K562 (cell line): Measurements from ENCODE around the gene LAMC1. TPM values are rescaled to one million over a fixed set of nuclear protein-coding genes. Genes with fewer than 3 reads are reported as not detected.

Experiments used
- BHLHE40 ChIP-seq: IDR thresholded peaks from 2 replicates; pipeline ENCODE4 v1.6.1; 2011; ENCODE audit warnings: low read length, improper control_type of control experiment
- CEBPG ChIP-seq, 3 experiments: fragments of 200-800 bp in 1 of 3; sonication (Bioruptor generic) in 1 of 3; sonication (generic) in 1 of 3; formaldehyde crosslinking in 1 of 3; IDR thresholded peaks in 2 of 3; conservative IDR thresholded peaks in 1 of 3; 2 replicates each; pipeline versions ENCODE4 v1.6.1 to v1.8.0; 2016 to 2022; ENCODE audit warnings: missing compliant biosample characterization in 2 of 3, missing genetic modification characterization in 2 of 3, mild to moderate bottlenecking in 1 of 3, missing genetic modification reagents in 1 of 3
- ESRRA ChIP-seq: fragments of 450-650 bp; IDR thresholded peaks from 2 replicates; pipeline ENCODE4 v1.6.1; 2014; ENCODE audit warnings: low read depth, mild to moderate bottlenecking, moderate library complexity, borderline replicate concordance
- POLR2AphosphoS2 ChIP-seq: IDR thresholded peaks from 2 replicates; pipeline ENCODE4 v1.6.1; 2012; ENCODE audit warnings: low read length, improper control_type of control experiment
- polyA plus RNA-seq, 8 experiments: library from polyadenylated mRNA; depleted of rRNA in 4 of 8; stranded (reverse) in 5 of 8; unstranded in 3 of 8; fragments of >200 nt; fragmentation: Nextera tagmentation in 2 of 8; fragmentation: Illumina TruSeq in 1 of 8; extraction: Ambion mirVana in 2 of 8; extraction: Trizol in 1 of 8; gene quantifications; 2 replicates each; pipeline versions ENCODE4 v1.2.1 to v1.2.3, GENCODE V29; 2011 to 2014; ENCODE audit warnings: inconsistent platforms in 1 of 8, missing spikeins in 1 of 8
- total RNA-seq, 7 experiments: library from RNA; depleted of rRNA in 6 of 7; stranded (reverse); fragments of >200 nt in 6 of 7; fragmentation: Illumina TruSeq in 2 of 7; extraction: Trizol in 2 of 7; gene quantifications; 2 replicates each; pipeline versions ENCODE4 v1.2.1 to v1.2.3, GENCODE V29; 2011 to 2021; ENCODE audit warnings: low replicate concordance in 1 of 7
- TF ChIP-seq, protein P1 (sequence below): fragments of 450-650 bp; IDR thresholded peaks from 2 replicates; pipeline ENCODE4 v1.7.1; 2018; ENCODE audit warnings: mild to moderate bottlenecking, low read depth; ENCODE audit not compliant: partially characterized antibody
- TF ChIP-seq, protein P2 (sequence below), 2 experiments: fragments of 200-800 bp in 1 of 2; sonication (Bioruptor generic) in 1 of 2; sonication (generic) in 1 of 2; formaldehyde crosslinking in 1 of 2; IDR thresholded peaks in 1 of 2; conservative IDR thresholded peaks in 1 of 2; 2 replicates each; pipeline versions ENCODE4 v1.5.0 to v1.6.1; 2016 to 2020; ENCODE audit warnings: missing compliant biosample characterization in 1 of 2, missing genetic modification characterization in 1 of 2, missing genetic modification reagents in 1 of 2

Gene LAMC1
- total and polyA plus RNA-seq, 9 of the 15 experiments (the other 6 are each of a cell fraction or from before 2014, with no cell fraction given): 0.07 to 0.71 (median 0.13) TPM; not detected in 2

DNA sequence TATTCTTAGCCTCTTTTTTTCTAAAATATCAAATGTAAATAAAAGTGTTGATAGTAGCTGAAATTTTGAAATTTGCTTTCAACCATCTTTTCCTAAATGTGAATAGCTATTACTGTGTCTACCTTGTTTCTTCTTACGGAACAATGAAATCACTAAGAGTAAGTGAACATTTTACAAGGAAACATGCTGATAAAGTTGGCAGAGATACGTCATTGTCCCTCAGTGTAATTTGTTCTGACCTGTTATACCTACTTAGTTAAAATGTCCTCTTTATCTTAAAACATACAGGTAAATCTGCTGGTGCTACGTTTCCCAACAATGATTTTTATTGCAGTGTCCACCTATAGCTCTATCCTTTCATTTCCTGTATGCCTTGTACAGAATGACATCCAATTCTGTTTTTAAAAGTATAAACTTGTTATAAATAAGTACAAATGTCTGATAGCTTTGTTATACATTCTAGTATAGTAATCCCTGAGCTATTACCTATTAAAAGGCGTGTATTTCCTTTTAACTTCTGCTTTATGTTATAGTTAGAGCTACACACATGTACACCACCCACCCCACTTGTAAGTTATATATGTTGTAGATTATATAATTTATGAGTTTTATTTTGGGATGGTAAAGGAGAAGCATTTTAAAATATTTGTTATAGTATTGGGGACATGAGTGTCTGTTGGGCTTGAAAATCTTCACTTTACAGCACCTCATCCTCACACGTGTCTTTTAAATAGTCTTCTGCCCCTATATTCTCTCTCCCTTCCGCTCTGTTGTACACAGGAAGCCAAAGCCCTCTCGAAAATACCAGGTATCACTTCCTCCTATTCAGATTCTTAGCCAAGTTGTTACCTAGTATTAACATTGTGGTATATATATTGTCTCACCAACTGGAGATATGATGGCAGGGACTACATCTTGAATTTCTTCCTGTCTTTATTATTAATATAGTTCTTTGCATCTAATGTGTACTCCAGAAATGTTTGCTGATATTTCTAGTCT, 25.2 kb downstream of the LAMC1 start (continued):
- TF ChIP-seq, protein P1, sequence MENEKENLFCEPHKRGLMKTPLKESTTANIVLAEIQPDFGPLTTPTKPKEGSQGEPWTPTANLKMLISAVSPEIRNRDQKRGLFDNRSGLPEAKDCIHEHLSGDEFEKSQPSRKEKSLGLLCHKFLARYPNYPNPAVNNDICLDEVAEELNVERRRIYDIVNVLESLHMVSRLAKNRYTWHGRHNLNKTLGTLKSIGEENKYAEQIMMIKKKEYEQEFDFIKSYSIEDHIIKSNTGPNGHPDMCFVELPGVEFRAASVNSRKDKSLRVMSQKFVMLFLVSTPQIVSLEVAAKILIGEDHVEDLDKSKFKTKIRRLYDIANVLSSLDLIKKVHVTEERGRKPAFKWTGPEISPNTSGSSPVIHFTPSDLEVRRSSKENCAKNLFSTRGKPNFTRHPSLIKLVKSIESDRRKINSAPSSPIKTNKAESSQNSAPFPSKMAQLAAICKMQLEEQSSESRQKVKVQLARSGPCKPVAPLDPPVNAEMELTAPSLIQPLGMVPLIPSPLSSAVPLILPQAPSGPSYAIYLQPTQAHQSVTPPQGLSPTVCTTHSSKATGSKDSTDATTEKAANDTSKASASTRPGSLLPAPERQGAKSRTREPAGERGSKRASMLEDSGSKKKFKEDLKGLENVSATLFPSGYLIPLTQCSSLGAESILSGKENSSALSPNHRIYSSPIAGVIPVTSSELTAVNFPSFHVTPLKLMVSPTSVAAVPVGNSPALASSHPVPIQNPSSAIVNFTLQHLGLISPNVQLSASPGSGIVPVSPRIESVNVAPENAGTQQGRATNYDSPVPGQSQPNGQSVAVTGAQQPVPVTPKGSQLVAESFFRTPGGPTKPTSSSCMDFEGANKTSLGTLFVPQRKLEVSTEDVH: no peak
- no peak for TF ChIP-seq BHLHE40
- no peak for TF ChIP-seq POLR2AphosphoS2
- TF ChIP-seq, protein P2, sequence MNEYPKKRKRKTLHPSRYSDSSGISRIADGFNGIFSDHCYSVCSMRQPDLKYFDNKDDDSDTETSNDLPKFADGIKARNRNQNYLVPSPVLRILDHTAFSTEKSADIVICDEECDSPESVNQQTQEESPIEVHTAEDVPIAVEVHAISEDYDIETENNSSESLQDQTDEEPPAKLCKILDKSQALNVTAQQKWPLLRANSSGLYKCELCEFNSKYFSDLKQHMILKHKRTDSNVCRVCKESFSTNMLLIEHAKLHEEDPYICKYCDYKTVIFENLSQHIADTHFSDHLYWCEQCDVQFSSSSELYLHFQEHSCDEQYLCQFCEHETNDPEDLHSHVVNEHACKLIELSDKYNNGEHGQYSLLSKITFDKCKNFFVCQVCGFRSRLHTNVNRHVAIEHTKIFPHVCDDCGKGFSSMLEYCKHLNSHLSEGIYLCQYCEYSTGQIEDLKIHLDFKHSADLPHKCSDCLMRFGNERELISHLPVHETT (CRISPR knock-in tag; conservative IDR thresholded peaks at IDR 0.05 in 1 of 2, IDR thresholded peaks at IDR 0.05 in 1 of 2): no peak
- no peak for TF ChIP-seq CEBPG (CRISPR knock-in tag; IDR thresholded peaks at IDR 0.05)
- no peak for TF ChIP-seq CEBPG (tag; conservative IDR thresholded peaks at IDR 0.05 in 1 of 2, IDR thresholded peaks at IDR 0.05 in 1 of 2)
- TF ChIP-seq ESRRA: no peak
- TF ChIP-seq, all 486 proteins: peak for 0
